Measurements from ENCODE around the gene TSPAN1. TPM values are rescaled to one million over a fixed set of nuclear protein-coding genes. Genes with fewer than 3 reads are reported as not detected.
"Not testable (repeated sequence)": the region's sequence is repeated elsewhere in the genome, so short reads cannot be mapped to it uniquely, and the experiment has no call there.

The TSPAN1 gene
- total RNA-seq, 1 donor from 2014 or later, result 6.9 TPM

GRCh38 chr1:46224966-46225365, 50.1 kb downstream of the TSPAN1 start:
- H3K4me3 ChIP-seq, result no peak overlapping the region
- H3K9me3 ChIP-seq, result no peaks in the 10 kb centered on the region
- DNase-seq, result no peak
- TF ChIP-seq CTCF (IDR thresholded peaks at IDR 0.05), result no peak
- no peak overlapping the region for H3K27ac ChIP-seq
- no peaks in the 10 kb centered on the region for H3K27me3 ChIP-seq
- intact Hi-C loops (cut with DNase I), result no loop called here
- no peaks in the 10 kb centered on the region for H3K36me3 ChIP-seq
- H3K4me1 ChIP-seq, result no peaks in the 10 kb centered on the region
- no peak for ATAC-seq

GRCh38 chr1:46231231-46231630, 56.3 kb downstream of the TSPAN1 start:
- H3K27me3 ChIP-seq; H3K9me3 ChIP-seq; H3K4me3 ChIP-seq; H3K36me3 ChIP-seq; H3K4me1 ChIP-seq; ATAC-seq; intact Hi-C loops (cut with DNase I); H3K27ac ChIP-seq; DNase-seq: not testable (repeated sequence)

Other genes with a start within 250 kb of the TSPAN1 start
- gene PIK3R3, start 42.5 kb upstream of the TSPAN1 start, total RNA-seq, result 79.8 TPM
- not detected for gene P3R3URF, start 1.4 kb downstream of the TSPAN1 start, total RNA-seq
- 63.0 TPM for gene POMGNT1, start 23.3 kb downstream of the TSPAN1 start, total RNA-seq
- 2.7 TPM for gene LURAP1, start 28.2 kb downstream of the TSPAN1 start, total RNA-seq
- gene RAD54L, start 72.7 kb downstream of the TSPAN1 start, total RNA-seq, result 1.0 TPM
- gene LRRC41, start 128.5 kb downstream of the TSPAN1 start, total RNA-seq, result 53.6 TPM
- 145 TPM for gene UQCRH, start 128.6 kb downstream of the TSPAN1 start, total RNA-seq
- gene NSUN4, start 165.7 kb downstream of the TSPAN1 start, total RNA-seq, result 27.7 TPM
- 30.9 TPM for gene FAAH, start 219.2 kb downstream of the TSPAN1 start, total RNA-seq

All from upper lobe of right lung (tissue), 1 donor.